CMK (cell line): ENCODE measurements around the gene ZNF814.
"Not testable (repeated sequence)": the region's sequence is repeated elsewhere in the genome, so short reads cannot be mapped to it uniquely, and the experiment has no call there.

Experiments
- DNase-seq: peaks from one replicate; pipeline ENCODE4 v3.0.0-alpha.2; 2010; ENCODE audit warnings: low read depth

Gene ZNF814

GRCh38 chr19:57815247-57816075 lies 73.4 kb downstream of the ZNF814 start:
- no peak for DNase-seq

- peak; percentile 92 for DNase-seq
These were observed 74.2 kb downstream of the ZNF814 start, which contains the start of gene ZNF552 for GRCh38 chr19:57814505-57815246. Gene ZNF552 (minus strand): TSS chr19:57814913. CDS start chr19:57814743, 170 bp downstream.

- no peak for DNase-seq
These were observed 74.8 kb downstream of the ZNF814 start for GRCh38 chr19:57813919-57814504.

- DNase-seq = not testable (repeated sequence)
These were observed 75.6 kb downstream of the ZNF814 start for GRCh38 chr19:57812975-57813820.

- DNase-seq = no peak
These were observed 76.6 kb downstream of the ZNF814 start for GRCh38 chr19:57812226-57812625.

- DNase-seq = not testable (repeated sequence)
These were observed 78.2 kb downstream of the ZNF814 start for GRCh38 chr19:57810410-57811295.

GRCh38 chr19:57807541-57807940 lies 81.3 kb downstream of the ZNF814 start:
- no peak for DNase-seq

GRCh38 chr19:57803594-57804325 lies 85.1 kb downstream of the ZNF814 start:
- DNase-seq = no peak

- DNase-seq = no peak
These were observed 85.6 kb downstream of the ZNF814 start for GRCh38 chr19:57803265-57803593.

- no peak for DNase-seq
These were observed 86.6 kb downstream of the ZNF814 start for GRCh38 chr19:57802269-57802668.

GRCh38 chr19:57800696-57801095 lies 88.1 kb downstream of the ZNF814 start:
- no peak for DNase-seq
